ENCODE data around the gene TBC1D5. TPM values are rescaled to one million over a fixed set of nuclear protein-coding genes. Genes with fewer than 3 reads are reported as not detected.

TBC1D5 gene
- total and polyA plus RNA-seq, 4 donors, result 11.8 to 75.5 (median 34.5) TPM

GRCh38 chr3:17752876-17753631 lies 10.6 kb upstream of the TBC1D5 start:
- WGBS, 2 donors, result 2 to 8% methylated on average over 1 of the region's 1 CpG

DNA sequence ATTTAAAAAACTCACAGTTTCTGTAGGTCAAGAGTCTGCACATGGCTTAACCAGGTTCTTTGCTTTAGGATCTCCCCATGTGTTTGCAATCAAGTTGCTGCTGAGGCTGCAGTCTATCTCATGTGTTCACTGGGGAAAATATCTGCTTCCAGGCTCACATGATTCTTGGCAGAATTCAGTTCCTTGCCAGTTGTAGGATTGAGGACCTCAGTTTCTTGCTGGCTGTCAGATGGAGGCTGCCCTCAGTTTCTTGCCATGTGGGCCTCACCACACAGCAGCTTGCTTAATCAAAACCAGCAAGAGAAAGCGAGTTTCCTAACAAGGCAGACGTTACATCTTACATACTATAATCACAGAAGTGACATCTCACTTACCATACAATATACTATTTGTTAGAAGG lies 10.0 kb upstream of the TBC1D5 start:
- WGBS, 2 donors, result 78% methylated on average over 2 of the region's 2 CpGs
- intact Hi-C loops (cut with DNase I), result no loop called here

More at GRCh38 chr3:17752876-17753631, 10.6 kb upstream of the TBC1D5 start:
- ATAC-seq (ENCODE audit: low FRiP score) (no peak), DNase-seq (no peak)
- Histone ChIP-seq H3K4me3 (ENCODE audit: low read length in 2 of 2) (no peak overlapping the region), H3K27ac (ENCODE audit: low read depth in 1 of 2, low read length in 2 of 2) (no peak overlapping the region), H3K4me1 (ENCODE audit: control insufficient read depth in 1 of 2, insufficient read depth in 2 of 2, low read length in 2 of 2) (peaks cover 0 to 2% of the 10 kb centered on the region in 2 donors), H3K9me3 (ENCODE audit: control insufficient read depth, low read length) (no peaks in the 10 kb centered on the region), H3K36me3 (ENCODE audit: control insufficient read depth in 1 of 2, insufficient read depth in 2 of 2, low read length in 1 of 2) (no peaks in the 10 kb centered on the region), H3K27me3 (ENCODE audit: control insufficient read depth in 1 of 2, insufficient read depth in 2 of 2, low read length in 1 of 2) (no peaks in the 10 kb centered on the region)
- intact Hi-C loops (cut with DNase I), result no loop called here

DNA sequence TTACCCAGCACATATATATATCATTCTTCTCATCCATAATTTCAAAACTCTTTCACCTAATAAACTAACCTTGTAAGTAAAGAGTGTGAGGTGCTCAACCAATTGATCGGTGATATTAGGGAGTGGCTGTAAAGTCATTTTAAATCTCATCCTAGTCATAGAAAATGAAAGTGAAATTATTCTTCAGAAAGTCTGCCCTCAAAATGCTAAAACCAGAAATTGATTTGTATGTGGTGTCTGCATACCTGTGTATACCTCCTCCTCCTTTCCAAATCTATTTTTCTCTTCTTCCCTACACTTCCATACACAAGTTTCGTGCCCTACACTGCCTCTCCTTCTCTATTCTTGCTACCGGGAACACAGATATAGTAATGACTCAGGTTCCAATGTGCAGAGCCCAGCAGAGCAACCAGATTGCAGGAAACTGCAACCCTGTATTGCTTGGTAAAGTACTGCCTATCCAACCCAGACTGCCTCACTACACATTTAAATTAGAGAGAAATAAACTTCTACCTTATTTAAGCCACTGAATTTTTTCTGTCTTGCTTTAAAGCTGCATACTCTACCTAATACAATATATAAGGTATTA lies 7.4 kb upstream of the TBC1D5 start:
- Histone ChIP-seq H3K36me3 (ENCODE audit: control insufficient read depth in 1 of 2, insufficient read depth in 2 of 2, low read length in 1 of 2) (no peaks in the 10 kb centered on the region), H3K4me1 (ENCODE audit: control insufficient read depth in 1 of 2, insufficient read depth in 2 of 2, low read length in 2 of 2) (peaks cover 0 to 2% of the 10 kb centered on the region in 2 donors), H3K27ac (ENCODE audit: low read depth in 1 of 2, low read length in 2 of 2) (no peak overlapping the region), H3K9me3 (ENCODE audit: control insufficient read depth, low read length) (no peaks in the 10 kb centered on the region), H3K4me3 (ENCODE audit: low read length in 2 of 2) (no peak overlapping the region), H3K27me3 (ENCODE audit: control insufficient read depth in 1 of 2, insufficient read depth in 2 of 2, low read length in 1 of 2) (no peaks in the 10 kb centered on the region)
- DNase-seq (no peak), ATAC-seq (ENCODE audit: low FRiP score) (no peak)
- intact Hi-C loops (cut with DNase I), result no loop called here
- 74 to 76% methylated on average over 3 of the region's 3 CpGs for whole genome bisulfite sequencing, 2 donors

More for the DNA sequence above, 10.0 kb upstream of the TBC1D5 start:
- DNase-seq (no peak), ATAC-seq (ENCODE audit: low FRiP score) (no peak)
- peaks cover 0 to 2% of the 10 kb centered on the region in 2 donors for H3K4me1 ChIP-seq (ENCODE audit: control insufficient read depth in 1 of 2, insufficient read depth in 2 of 2, low read length in 2 of 2)
- no peak overlapping the region for H3K4me3 ChIP-seq (ENCODE audit: low read length in 2 of 2)
- H3K27me3 ChIP-seq (ENCODE audit: control insufficient read depth in 1 of 2, insufficient read depth in 2 of 2, low read length in 1 of 2), result no peaks in the 10 kb centered on the region
- no peaks in the 10 kb centered on the region for H3K9me3 ChIP-seq (ENCODE audit: control insufficient read depth, low read length)
- no peak overlapping the region for H3K27ac ChIP-seq (ENCODE audit: low read depth in 1 of 2, low read length in 2 of 2)
- H3K36me3 ChIP-seq (ENCODE audit: control insufficient read depth in 1 of 2, insufficient read depth in 2 of 2, low read length in 1 of 2), result no peaks in the 10 kb centered on the region

GRCh38 chr3:17749281-17749680 lies 6.8 kb upstream of the TBC1D5 start:
- 94% methylated on average over 1 of the region's 1 CpG for WGBS, 2 donors
- Histone ChIP-seq H3K4me3 (ENCODE audit: low read length in 2 of 2) (no peak overlapping the region), H3K27ac (ENCODE audit: low read depth in 1 of 2, low read length in 2 of 2) (no peak overlapping the region), H3K4me1 (ENCODE audit: control insufficient read depth in 1 of 2, insufficient read depth in 2 of 2, low read length in 2 of 2) (peaks cover 0 to 2% of the 10 kb centered on the region in 2 donors), H3K36me3 (ENCODE audit: control insufficient read depth in 1 of 2, insufficient read depth in 2 of 2, low read length in 1 of 2) (no peaks in the 10 kb centered on the region), H3K27me3 (ENCODE audit: control insufficient read depth in 1 of 2, insufficient read depth in 2 of 2, low read length in 1 of 2) (no peaks in the 10 kb centered on the region), H3K9me3 (ENCODE audit: control insufficient read depth, low read length) (no peaks in the 10 kb centered on the region)
- no peak for DNase-seq
- no peak for ATAC-seq (ENCODE audit: low FRiP score)
- intact Hi-C loops (cut with DNase I), result no loop called here

GRCh38 chr3:17747890-17748247 lies 5.4 kb upstream of the TBC1D5 start:
- H3K9me3 ChIP-seq (ENCODE audit: control insufficient read depth, low read length), result no peaks in the 10 kb centered on the region
- no peaks in the 10 kb centered on the region for H3K4me1 ChIP-seq (ENCODE audit: control insufficient read depth in 1 of 2, insufficient read depth in 2 of 2, low read length in 2 of 2)
- ATAC-seq (ENCODE audit: low FRiP score), result no peak
- no peak overlapping the region for H3K27ac ChIP-seq (ENCODE audit: low read depth in 1 of 2, low read length in 2 of 2)
- 83 to 87% methylated on average over 6 of the region's 6 CpGs for WGBS, 2 donors
- DNase-seq, result no peak
- intact Hi-C loops (cut with DNase I), result no loop called here
- H3K27me3 ChIP-seq (ENCODE audit: control insufficient read depth in 1 of 2, insufficient read depth in 2 of 2, low read length in 1 of 2), result no peaks in the 10 kb centered on the region
- H3K4me3 ChIP-seq (ENCODE audit: low read length in 2 of 2), result no peak overlapping the region
- H3K36me3 ChIP-seq (ENCODE audit: control insufficient read depth in 1 of 2, insufficient read depth in 2 of 2, low read length in 1 of 2), result no peaks in the 10 kb centered on the region

GRCh38 chr3:17747174-17747889 lies 4.9 kb upstream of the TBC1D5 start:
- ATAC-seq (ENCODE audit: low FRiP score) (no peak), DNase-seq (no peak)
- intact Hi-C loops (cut with DNase I), result no loop called here
- Histone ChIP-seq H3K9me3 (ENCODE audit: control insufficient read depth, low read length) (no peaks in the 10 kb centered on the region), H3K36me3 (ENCODE audit: control insufficient read depth in 1 of 2, insufficient read depth in 2 of 2, low read length in 1 of 2) (no peaks in the 10 kb centered on the region), H3K4me3 (ENCODE audit: low read length in 2 of 2) (no peak overlapping the region), H3K27ac (ENCODE audit: low read depth in 1 of 2, low read length in 2 of 2) (no peak overlapping the region), H3K27me3 (ENCODE audit: control insufficient read depth in 1 of 2, insufficient read depth in 2 of 2, low read length in 1 of 2) (no peaks in the 10 kb centered on the region), H3K4me1 (ENCODE audit: control insufficient read depth in 1 of 2, insufficient read depth in 2 of 2, low read length in 2 of 2) (no peaks in the 10 kb centered on the region)
- 92 to 93% methylated on average over 6 of the region's 6 CpGs for WGBS, 2 donors

DNA sequence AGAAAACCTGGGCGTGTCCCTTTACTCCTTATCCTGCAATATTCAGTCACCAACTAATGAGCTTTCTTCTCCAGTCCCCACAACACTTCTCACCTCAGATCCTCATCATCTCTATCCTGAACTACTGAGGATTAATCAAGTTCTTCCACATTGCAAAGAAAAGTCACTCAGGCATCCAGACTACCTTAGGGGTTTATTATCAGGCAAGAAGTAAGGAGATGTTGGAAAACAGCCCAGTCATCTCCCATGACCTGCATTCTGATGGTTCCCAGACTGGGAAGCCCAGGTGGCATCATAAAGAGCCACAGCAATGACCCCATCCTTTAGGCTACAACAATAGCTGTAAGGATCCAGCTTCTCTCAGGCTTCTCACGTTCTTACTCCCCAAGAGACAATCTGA lies 3.5 kb upstream of the TBC1D5 start:
- Histone ChIP-seq H3K4me1 (ENCODE audit: control insufficient read depth in 1 of 2, insufficient read depth in 2 of 2, low read length in 2 of 2) (no peaks in the 10 kb centered on the region), H3K27ac (ENCODE audit: low read depth in 1 of 2, low read length in 2 of 2) (no peak overlapping the region), H3K9me3 (ENCODE audit: control insufficient read depth, low read length) (no peaks in the 10 kb centered on the region), H3K36me3 (ENCODE audit: control insufficient read depth in 1 of 2, insufficient read depth in 2 of 2, low read length in 1 of 2) (no peaks in the 10 kb centered on the region), H3K27me3 (ENCODE audit: control insufficient read depth in 1 of 2, insufficient read depth in 2 of 2, low read length in 1 of 2) (no peaks in the 10 kb centered on the region), H3K4me3 (ENCODE audit: low read length in 2 of 2) (no peak overlapping the region)
- no peak for DNase-seq
- no peak for ATAC-seq (ENCODE audit: low FRiP score)
- intact Hi-C loops (cut with DNase I), result no loop called here
- 47 to 48% methylated on average over 2 of the region's 2 CpGs for WGBS, 2 donors

DNA sequence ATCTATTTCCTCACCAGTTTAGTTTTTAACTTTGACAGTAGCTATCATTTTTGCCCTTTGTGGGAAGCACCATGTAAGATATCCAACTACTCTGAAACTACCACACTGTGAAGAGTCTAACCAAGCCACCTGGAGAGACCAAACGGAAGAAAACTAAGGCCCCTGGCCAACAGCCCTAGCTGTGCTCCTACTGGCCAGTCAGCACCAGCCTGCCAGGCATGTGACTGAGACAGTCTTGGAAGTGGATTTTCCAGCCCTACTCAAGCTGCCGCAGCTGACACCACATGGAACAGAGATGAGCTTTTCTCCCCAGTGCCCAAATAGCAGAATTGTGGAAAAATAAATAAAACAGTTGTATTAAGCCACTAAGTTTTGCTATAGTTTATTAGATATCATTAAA lies 2.9 kb upstream of the TBC1D5 start:
- Histone ChIP-seq H3K4me3 (ENCODE audit: low read length in 2 of 2) (no peak overlapping the region), H3K27ac (ENCODE audit: low read depth in 1 of 2, low read length in 2 of 2) (no peak overlapping the region), H3K4me1 (ENCODE audit: control insufficient read depth in 1 of 2, insufficient read depth in 2 of 2, low read length in 2 of 2) (no peaks in the 10 kb centered on the region), H3K9me3 (ENCODE audit: control insufficient read depth, low read length) (no peaks in the 10 kb centered on the region), H3K27me3 (ENCODE audit: control insufficient read depth in 1 of 2, insufficient read depth in 2 of 2, low read length in 1 of 2) (no peaks in the 10 kb centered on the region), H3K36me3 (ENCODE audit: control insufficient read depth in 1 of 2, insufficient read depth in 2 of 2, low read length in 1 of 2) (no peaks in the 10 kb centered on the region)
- intact Hi-C loops (cut with DNase I), result no loop called here
- 72 to 78% methylated on average over 2 of the region's 2 CpGs for WGBS, 2 donors
- ATAC-seq (ENCODE audit: low FRiP score) (no peak), DNase-seq (no peak)

Measured in aorta (tissue), 5 donors.